ENCODE results near the gene PABPC1L. TPM values are rescaled to one million over a fixed set of nuclear protein-coding genes. Genes with fewer than 3 reads are reported as not detected.

Gene PABPC1L
- total and polyA plus RNA-seq, 2 of the 13 experiments (the other 11 are each of a cell fraction or from before 2014, with no cell fraction given): 30.8 to 252 TPM

DNA sequence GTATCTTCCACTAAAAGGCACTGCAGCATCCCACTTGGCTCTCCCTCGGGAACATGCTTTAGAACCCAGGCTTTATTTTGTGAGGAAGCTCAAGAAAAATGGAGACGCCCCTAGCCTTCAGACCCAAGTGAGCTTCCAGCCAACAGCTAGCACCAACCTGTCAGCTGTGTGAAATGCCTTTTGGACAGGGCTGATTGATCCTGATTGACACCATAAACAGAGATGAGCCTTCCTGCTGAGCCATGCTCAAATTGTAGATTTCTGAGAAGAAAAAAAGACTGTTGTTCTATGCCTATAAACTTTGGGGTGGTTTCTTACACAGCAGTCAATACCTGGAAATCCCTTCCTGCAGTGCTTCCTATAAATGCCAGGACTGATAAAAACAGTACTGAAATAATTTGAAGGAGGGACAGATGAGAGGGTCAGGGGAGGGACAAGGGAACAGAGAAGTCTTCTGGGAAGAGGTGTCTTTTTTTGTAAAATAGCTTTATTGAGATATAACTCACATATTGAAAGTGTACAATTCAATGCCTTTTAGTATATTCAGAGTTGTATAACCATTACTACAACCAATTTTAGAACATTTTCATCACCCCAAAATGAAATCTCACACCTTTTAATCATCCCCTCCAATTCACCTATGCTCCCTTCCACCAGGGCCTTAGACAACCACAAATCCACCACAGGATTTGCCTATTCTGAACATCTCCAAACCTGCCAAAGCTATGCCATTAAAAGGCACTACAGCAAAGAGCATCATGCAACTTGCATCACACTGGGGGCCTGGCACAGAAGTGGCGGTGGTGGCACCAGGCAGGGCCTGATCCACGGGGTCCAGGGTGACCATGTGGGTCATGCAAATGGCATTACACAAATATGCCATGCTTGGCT is 53.7 kb downstream of the PABPC1L start:
- no peak overlapping the region for H3K27ac ChIP-seq (ENCODE audit: extremely low read length, insufficient read depth, low read length)
- peaks cover 0 to under 1% of the 10 kb centered on the region in 2 experiments; a peak in 1 of 5 replicates for H3K36me3 ChIP-seq (replicated peaks in 1 of 2; ENCODE audit: control insufficient read depth in 1 of 2, insufficient read depth in 2 of 2, low read length in 2 of 2)
- H3K27me3 ChIP-seq (ENCODE audit: control insufficient read depth in 1 of 2, insufficient read depth in 2 of 2, low read length in 2 of 2): peaks cover 0 to 4% of the 10 kb centered on the region in 2 experiments; a peak in 1 of 5 replicates
- TF ChIP-seq ZFP36L2 (CRISPR knock-in tag; IDR thresholded peaks at IDR 0.05): no peak
- TF ChIP-seq MIER2 (CRISPR knock-in tag; IDR thresholded peaks at IDR 0.05): no peak
- TF ChIP-seq, protein P1, sequence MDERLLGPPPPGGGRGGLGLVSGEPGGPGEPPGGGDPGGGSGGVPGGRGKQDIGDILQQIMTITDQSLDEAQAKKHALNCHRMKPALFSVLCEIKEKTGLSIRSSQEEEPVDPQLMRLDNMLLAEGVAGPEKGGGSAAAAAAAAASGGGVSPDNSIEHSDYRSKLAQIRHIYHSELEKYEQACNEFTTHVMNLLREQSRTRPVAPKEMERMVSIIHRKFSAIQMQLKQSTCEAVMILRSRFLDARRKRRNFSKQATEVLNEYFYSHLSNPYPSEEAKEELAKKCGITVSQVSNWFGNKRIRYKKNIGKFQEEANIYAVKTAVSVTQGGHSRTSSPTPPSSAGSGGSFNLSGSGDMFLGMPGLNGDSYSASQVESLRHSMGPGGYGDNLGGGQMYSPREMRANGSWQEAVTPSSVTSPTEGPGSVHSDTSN (CRISPR knock-in tag; IDR thresholded peaks at IDR 0.05): peak; percentile 37; the same call in 1 of the 2 replicates
- TF ChIP-seq, protein P2, sequence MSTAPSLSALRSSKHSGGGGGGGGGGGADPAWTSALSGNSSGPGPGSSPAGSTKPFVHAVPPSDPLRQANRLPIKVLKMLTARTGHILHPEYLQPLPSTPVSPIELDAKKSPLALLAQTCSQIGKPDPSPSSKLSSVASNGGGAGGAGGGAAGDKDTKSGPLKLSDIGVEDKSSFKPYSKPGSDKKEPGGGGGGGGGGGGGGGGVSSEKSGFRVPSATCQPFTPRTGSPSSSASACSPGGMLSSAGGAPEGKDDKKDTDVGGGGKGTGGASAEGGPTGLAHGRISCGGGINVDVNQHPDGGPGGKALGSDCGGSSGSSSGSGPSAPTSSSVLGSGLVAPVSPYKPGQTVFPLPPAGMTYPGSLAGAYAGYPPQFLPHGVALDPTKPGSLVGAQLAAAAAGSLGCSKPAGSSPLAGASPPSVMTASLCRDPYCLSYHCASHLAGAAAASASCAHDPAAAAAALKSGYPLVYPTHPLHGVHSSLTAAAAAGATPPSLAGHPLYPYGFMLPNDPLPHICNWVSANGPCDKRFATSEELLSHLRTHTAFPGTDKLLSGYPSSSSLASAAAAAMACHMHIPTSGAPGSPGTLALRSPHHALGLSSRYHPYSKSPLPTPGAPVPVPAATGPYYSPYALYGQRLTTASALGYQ (CRISPR knock-in tag; IDR thresholded peaks at IDR 0.05): no peak
- no peak for TF ChIP-seq ZNF496 (CRISPR knock-in tag; IDR thresholded peaks at IDR 0.05; ENCODE audit: insufficient replicate concordance)
- TF ChIP-seq ZNF713 (CRISPR knock-in tag; IDR thresholded peaks at IDR 0.05): no peak
- TF ChIP-seq, protein P3, sequence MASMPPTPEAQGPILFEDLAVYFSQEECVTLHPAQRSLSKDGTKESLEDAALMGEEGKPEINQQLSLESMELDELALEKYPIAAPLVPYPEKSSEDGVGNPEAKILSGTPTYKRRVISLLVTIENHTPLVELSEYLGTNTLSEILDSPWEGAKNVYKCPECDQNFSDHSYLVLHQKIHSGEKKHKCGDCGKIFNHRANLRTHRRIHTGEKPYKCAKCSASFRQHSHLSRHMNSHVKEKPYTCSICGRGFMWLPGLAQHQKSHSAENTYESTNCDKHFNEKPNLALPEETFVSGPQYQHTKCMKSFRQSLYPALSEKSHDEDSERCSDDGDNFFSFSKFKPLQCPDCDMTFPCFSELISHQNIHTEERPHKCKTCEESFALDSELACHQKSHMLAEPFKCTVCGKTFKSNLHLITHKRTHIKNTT (CRISPR knock-in tag; IDR thresholded peaks at IDR 0.05): no peak
- peak; percentile 98 for TF ChIP-seq ZNF331 (CRISPR knock-in tag; IDR thresholded peaks at IDR 0.05)
- no peak for TF ChIP-seq NONO (IDR thresholded peaks at IDR 0.05)
- no peak for TF ChIP-seq NONO (CRISPR knock-in tag; conservative IDR thresholded peaks at IDR 0.05)
- no peak for TF ChIP-seq CBX2 (IDR thresholded peaks at IDR 0.05; ENCODE audit: low read depth, low read length)
- TF ChIP-seq CBX2 (CRISPR knock-in tag; IDR thresholded peaks at IDR 0.05; ENCODE audit: low read depth): no peak
- no peak for TF ChIP-seq REPIN1 (CRISPR knock-in tag; IDR thresholded peaks at IDR 0.05; ENCODE audit: borderline replicate concordance, low read depth)
- TF ChIP-seq, protein P4, sequence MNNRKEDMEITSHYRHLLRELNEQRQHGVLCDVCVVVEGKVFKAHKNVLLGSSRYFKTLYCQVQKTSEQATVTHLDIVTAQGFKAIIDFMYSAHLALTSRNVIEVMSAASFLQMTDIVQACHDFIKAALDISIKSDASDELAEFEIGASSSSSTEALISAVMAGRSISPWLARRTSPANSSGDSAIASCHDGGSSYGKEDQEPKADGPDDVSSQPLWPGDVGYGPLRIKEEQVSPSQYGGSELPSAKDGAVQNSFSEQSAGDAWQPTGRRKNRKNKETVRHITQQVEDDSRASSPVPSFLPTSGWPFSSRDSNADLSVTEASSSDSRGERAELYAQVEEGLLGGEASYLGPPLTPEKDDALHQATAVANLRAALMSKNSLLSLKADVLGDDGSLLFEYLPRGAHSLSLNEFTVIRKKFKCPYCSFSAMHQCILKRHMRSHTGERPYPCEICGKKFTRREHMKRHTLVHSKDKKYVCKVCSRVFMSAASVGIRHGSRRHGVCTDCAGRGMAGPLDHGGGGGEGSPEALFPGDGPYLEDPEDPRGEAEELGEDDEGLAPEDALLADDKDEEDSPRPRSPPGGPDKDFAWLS (CRISPR knock-in tag; IDR thresholded peaks at IDR 0.05; ENCODE audit: borderline replicate concordance): no peak
- no peak for TF ChIP-seq PHB2 (IDR thresholded peaks at IDR 0.05; ENCODE audit: partially characterized antibody)
- TF ChIP-seq, protein P5, sequence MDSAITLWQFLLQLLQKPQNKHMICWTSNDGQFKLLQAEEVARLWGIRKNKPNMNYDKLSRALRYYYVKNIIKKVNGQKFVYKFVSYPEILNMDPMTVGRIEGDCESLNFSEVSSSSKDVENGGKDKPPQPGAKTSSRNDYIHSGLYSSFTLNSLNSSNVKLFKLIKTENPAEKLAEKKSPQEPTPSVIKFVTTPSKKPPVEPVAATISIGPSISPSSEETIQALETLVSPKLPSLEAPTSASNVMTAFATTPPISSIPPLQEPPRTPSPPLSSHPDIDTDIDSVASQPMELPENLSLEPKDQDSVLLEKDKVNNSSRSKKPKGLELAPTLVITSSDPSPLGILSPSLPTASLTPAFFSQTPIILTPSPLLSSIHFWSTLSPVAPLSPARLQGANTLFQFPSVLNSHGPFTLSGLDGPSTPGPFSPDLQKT (CRISPR knock-in tag; IDR thresholded peaks at IDR 0.05; ENCODE audit: borderline replicate concordance): no peak
- no peak for TF ChIP-seq SYNCRIP (IDR thresholded peaks at IDR 0.05; ENCODE audit: insufficient read depth, low read depth, low read length)
- H2AFZ ChIP-seq (ENCODE audit: low read length): no peak overlapping the region
- H3K9ac ChIP-seq (ENCODE audit: insufficient read depth, low read depth, low read length): no peak overlapping the region
- no peak for FAIRE-seq
- peaks cover 68% of the 10 kb centered on the region for H3K4me1 ChIP-seq (ENCODE audit: insufficient read depth, low read length)
- ChIA-PET POLR2A (interaction anchor here (1.1 to 4.1 kb wide), 3 partner anchors 14 to 37 kb away, joined by 3 to 51 read pairs (median 5); no protein-coding TSS in a partner anchor), CTCF (ENCODE audit: low intra/inter-chr PET ratio, low total read pairs) (no interaction called here)
- no peak for DNase-seq (ENCODE audit: low spot score)
- peaks cover 36% of the 10 kb centered on the region for H3K79me2 ChIP-seq (ENCODE audit: insufficient read depth, low read length)
- H4K20me1 ChIP-seq (ENCODE audit: insufficient read depth, low read length): no peaks in the 10 kb centered on the region; the same call in 1 of the 2 replicates
- no peak overlapping the region for H3K4me2 ChIP-seq (ENCODE audit: low read depth, low read length)
- no peaks in the 10 kb centered on the region for H3K9me3 ChIP-seq (ENCODE audit: low read length)
- 57% methylated on average over 4 of the region's 4 CpGs for WGBS (ENCODE audit: low lambda C conversion rate)
- BruUV-seq (replicated peaks): no TSS peak
- intact Hi-C loops (cut with micrococcal nuclease; ENCODE audit: unreplicated experiment): no loop called here
- in situ Hi-C loops (cut with HindIII; ENCODE audit: extremely low pct_ligation_motif_present, low pct_unique_long_range_greater_than_20kb): no loop called here
- no peak for ATAC-seq
- H3K4me3 ChIP-seq (replicated peaks in 1 of 3; ENCODE audit: insufficient read depth in 1 of 3, low read depth in 2 of 3, low read length in 3 of 3): no peak overlapping the region

Measured in HepG2 (cell line).